ENCODE results near the gene FAM78B. TPM values are rescaled to one million over a fixed set of nuclear protein-coding genes. Genes with fewer than 3 reads are reported as not detected.

FAM78B gene
- total RNA-seq, 1 experiment from 2014 or later = not detected

DNA sequence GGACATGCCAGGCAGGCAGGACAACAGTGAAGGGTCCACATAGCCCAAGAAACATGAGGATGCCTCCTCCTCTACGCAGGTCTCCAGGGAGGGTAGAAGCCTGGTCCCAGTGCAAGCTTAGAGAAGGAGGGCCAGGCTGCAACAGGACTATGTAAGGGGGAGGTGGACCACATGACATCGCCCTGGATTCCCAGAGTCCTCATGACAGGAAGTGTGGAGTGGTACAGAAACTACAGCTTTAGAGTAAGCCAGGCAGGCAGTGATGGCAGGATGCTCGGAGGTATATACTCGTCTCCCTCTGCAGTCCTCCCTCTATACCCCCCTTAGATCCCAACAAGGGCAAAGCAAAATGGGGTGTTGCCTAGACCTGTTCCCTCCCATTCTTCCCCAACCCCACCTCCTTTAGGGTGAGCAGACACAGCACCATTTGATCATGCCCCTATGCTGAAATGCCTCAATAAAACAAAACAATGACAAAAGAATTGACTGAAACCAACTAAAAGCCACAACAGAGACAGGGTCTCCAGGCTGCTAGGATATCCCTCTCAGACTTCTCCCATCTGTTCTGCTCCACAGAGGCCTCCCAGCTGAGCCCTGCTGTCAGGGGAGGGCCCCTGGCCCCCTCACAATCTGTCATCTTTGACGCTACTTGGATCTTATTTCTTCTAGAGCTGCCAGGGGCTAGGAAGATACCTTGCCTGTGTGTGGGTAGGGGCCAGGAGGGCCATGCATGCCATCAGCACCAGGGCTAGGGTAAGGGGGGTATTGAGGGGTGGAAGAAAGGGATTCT, 13.1 kb downstream of the FAM78B start:
- intact Hi-C loops (cut with micrococcal nuclease; ENCODE audit: unreplicated experiment) = no loop called here
- Mint-ChIP-seq H3K4me3 (ENCODE audit: unreplicated experiment) (no peak overlapping the region), H3K4me1 (ENCODE audit: low read depth, unreplicated experiment) (no peaks in the 10 kb centered on the region), H3K36me3 (ENCODE audit: insufficient read depth, unreplicated experiment) (no peaks in the 10 kb centered on the region), H3K27ac (ENCODE audit: unreplicated experiment) (no peak overlapping the region), H3K27me3 (ENCODE audit: insufficient read depth, unreplicated experiment) (peaks cover 10% of the 10 kb centered on the region), H3K9me3 (ENCODE audit: unreplicated experiment) (no peaks in the 10 kb centered on the region)
- Histone ChIP-seq H3K36me3 (ENCODE audit: control insufficient read depth, insufficient read depth, low read length) (no peaks in the 10 kb centered on the region), H3K4me3 (ENCODE audit: low read depth, low read length) (no peak overlapping the region), H3K4me1 (no peaks in the 10 kb centered on the region), H3K9me3 (no peaks in the 10 kb centered on the region), H3K27me3 (replicated peaks; ENCODE audit: control insufficient read depth, insufficient read depth, low read length) (no peaks in the 10 kb centered on the region; the same call in 1 of the 2 replicates)
- ChIA-PET CTCF (no interaction called here), POLR2A (no interaction called here)
- no peak for DNase-seq
- no TSS peak for BruUV-seq (replicated peaks)
- TF ChIP-seq, protein P1, sequence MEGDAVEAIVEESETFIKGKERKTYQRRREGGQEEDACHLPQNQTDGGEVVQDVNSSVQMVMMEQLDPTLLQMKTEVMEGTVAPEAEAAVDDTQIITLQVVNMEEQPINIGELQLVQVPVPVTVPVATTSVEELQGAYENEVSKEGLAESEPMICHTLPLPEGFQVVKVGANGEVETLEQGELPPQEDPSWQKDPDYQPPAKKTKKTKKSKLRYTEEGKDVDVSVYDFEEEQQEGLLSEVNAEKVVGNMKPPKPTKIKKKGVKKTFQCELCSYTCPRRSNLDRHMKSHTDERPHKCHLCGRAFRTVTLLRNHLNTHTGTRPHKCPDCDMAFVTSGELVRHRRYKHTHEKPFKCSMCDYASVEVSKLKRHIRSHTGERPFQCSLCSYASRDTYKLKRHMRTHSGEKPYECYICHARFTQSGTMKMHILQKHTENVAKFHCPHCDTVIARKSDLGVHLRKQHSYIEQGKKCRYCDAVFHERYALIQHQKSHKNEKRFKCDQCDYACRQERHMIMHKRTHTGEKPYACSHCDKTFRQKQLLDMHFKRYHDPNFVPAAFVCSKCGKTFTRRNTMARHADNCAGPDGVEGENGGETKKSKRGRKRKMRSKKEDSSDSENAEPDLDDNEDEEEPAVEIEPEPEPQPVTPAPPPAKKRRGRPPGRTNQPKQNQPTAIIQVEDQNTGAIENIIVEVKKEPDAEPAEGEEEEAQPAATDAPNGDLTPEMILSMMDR (IDR thresholded peaks at IDR 0.05; ENCODE audit: insufficient read depth in 1 of 2, low read depth in 1 of 2, low read length in 1 of 2, severe bottlenecking in 1 of 2, unreplicated experiment in 1 of 2) = no peak

DNA sequence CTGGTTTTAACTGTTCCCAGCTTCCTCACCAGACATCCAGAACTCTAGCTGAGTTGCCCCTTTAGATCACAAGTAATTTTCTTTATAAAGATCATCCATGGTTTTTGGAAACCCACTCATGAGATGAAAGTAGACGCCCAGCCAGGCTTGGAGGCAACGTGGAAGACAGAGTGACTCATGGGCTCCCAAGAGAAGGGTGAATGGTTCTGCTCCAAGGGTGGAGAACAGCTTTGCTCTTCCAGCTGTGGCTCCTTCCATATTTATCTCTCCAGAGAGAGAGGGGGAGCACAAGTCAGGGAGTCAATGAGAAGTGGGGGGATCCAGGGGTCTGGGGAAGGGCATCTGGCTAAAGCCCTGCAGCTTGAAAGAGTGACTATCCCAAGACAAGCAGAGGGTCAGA, 13.8 kb downstream of the FAM78B start:
- ChIA-PET CTCF (no interaction called here), POLR2A (no interaction called here)
- no peak overlapping the region for H3K27ac Mint-ChIP-seq (ENCODE audit: unreplicated experiment)
- Histone ChIP-seq H3K36me3 (ENCODE audit: control insufficient read depth, insufficient read depth, low read length) (no peaks in the 10 kb centered on the region), H3K9me3 (no peaks in the 10 kb centered on the region), H3K27me3 (replicated peaks; ENCODE audit: control insufficient read depth, insufficient read depth, low read length) (no peaks in the 10 kb centered on the region; the same call in 1 of the 2 replicates), H3K4me3 (ENCODE audit: low read depth, low read length) (no peak overlapping the region), H3K4me1 (no peaks in the 10 kb centered on the region)
- no peak overlapping the region for H3K4me3 Mint-ChIP-seq (ENCODE audit: unreplicated experiment)
- no peaks in the 10 kb centered on the region for H3K4me1 Mint-ChIP-seq (ENCODE audit: low read depth, unreplicated experiment)
- H3K36me3 Mint-ChIP-seq (ENCODE audit: insufficient read depth, unreplicated experiment) = no peaks in the 10 kb centered on the region
- no TSS peak for BruUV-seq (replicated peaks)
- no peak for DNase-seq
- intact Hi-C loops (cut with micrococcal nuclease; ENCODE audit: unreplicated experiment) = no loop called here
- H3K9me3 Mint-ChIP-seq (ENCODE audit: unreplicated experiment) = no peaks in the 10 kb centered on the region
- TF ChIP-seq, protein P1 (IDR thresholded peaks at IDR 0.05; ENCODE audit: insufficient read depth in 1 of 2, low read depth in 1 of 2, low read length in 1 of 2, severe bottlenecking in 1 of 2, unreplicated experiment in 1 of 2) = no peak
- H3K27me3 Mint-ChIP-seq (ENCODE audit: insufficient read depth, unreplicated experiment) = peaks cover 11% of the 10 kb centered on the region

DNA sequence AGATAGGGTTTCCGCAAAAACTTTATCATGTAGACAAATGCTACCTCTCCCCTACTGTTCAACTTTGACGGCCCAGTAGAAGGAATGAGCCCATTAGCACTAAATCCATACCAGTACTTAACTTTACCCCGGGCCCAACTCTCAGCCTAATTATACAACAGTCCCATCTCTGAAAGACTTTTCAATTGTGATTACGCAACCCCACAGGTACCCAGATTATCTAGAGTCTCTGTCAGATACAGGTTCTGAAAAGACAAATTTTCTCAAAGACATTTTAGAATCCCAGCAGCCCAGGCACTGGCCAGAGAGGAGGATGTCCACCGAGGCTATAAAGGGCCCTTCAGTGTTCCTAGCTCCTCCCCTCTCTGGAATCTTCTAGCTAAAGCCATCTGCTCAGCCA, 15.0 kb downstream of the FAM78B start:
- CTCF ChIA-PET = no interaction called here
- TF ChIP-seq, protein P1 (IDR thresholded peaks at IDR 0.05; ENCODE audit: insufficient read depth in 1 of 2, low read depth in 1 of 2, low read length in 1 of 2, severe bottlenecking in 1 of 2, unreplicated experiment in 1 of 2) = no peak
- no peak for DNase-seq
- no peaks in the 10 kb centered on the region for H3K36me3 Mint-ChIP-seq (ENCODE audit: insufficient read depth, unreplicated experiment)
- H3K4me1 ChIP-seq = no peaks in the 10 kb centered on the region
- intact Hi-C loops (cut with micrococcal nuclease; ENCODE audit: unreplicated experiment) = no loop called here
- no TSS peak for BruUV-seq (replicated peaks)
- H3K9me3 Mint-ChIP-seq (ENCODE audit: unreplicated experiment) = no peaks in the 10 kb centered on the region
- H3K36me3 ChIP-seq (ENCODE audit: control insufficient read depth, insufficient read depth, low read length) = no peaks in the 10 kb centered on the region
- H3K4me3 ChIP-seq (ENCODE audit: low read depth, low read length) = no peak overlapping the region
- POLR2A ChIA-PET = no interaction called here
- H3K9me3 ChIP-seq = no peaks in the 10 kb centered on the region
- H3K4me3 Mint-ChIP-seq (ENCODE audit: unreplicated experiment) = no peak overlapping the region
- H3K27ac Mint-ChIP-seq (ENCODE audit: unreplicated experiment) = no peak overlapping the region
- peaks cover 13% of the 10 kb centered on the region for H3K27me3 Mint-ChIP-seq (ENCODE audit: insufficient read depth, unreplicated experiment)
- no peaks in the 10 kb centered on the region for H3K4me1 Mint-ChIP-seq (ENCODE audit: low read depth, unreplicated experiment)
- H3K27me3 ChIP-seq (replicated peaks; ENCODE audit: control insufficient read depth, insufficient read depth, low read length) = no peaks in the 10 kb centered on the region; the same call in 1 of the 2 replicates
